Lower leg skin (tissue), 4 donors: ENCODE data around the gene RNASE2. TPM values are rescaled to one million over a fixed set of nuclear protein-coding genes. Genes with fewer than 3 reads are reported as not detected.
"Not testable (repeated sequence)": the region's sequence is repeated elsewhere in the genome, so short reads cannot be mapped to it uniquely, and the experiment has no call there.

ENCODE experiments used
- DNase-seq, 2 donors: peaks; one replicate each; pipeline ENCODE4 v3.0.0-alpha.2; 2019; ENCODE audit warnings: low spot score in 2 of 2
- H3K4me3 ChIP-seq: fragments of 200-600 bp; sonication (generic); 2 replicates; pipeline ENCODE4 v1.5.1; 2017; ENCODE audit warnings: mild to moderate bottlenecking, low read depth; ENCODE audit not compliant: poor library complexity, severe bottlenecking
- POLR2A ChIP-seq, 2 donors: fragments of 450-650 bp; IDR thresholded peaks; one replicate each; pipeline ENCODE4 v1.6.1; 2016 to 2017; ENCODE audit warnings: antibody characterized with exemption in 2 of 2, mild to moderate bottlenecking in 1 of 2, moderate library complexity in 1 of 2
- WGBS, 2 donors: methylation state at CpG; one replicate each; pipeline ENCODE4 v1.1.5; 2018; 5-methylcytosine and 5-hydroxymethylcytosine counted together
- intact Hi-C: fragments of 100-400 bp; cut with DNase I; formaldehyde crosslinking; loops from one replicate; pipeline ENCODE4 v1.15.0; 2023; ENCODE audit warnings: low total_unique reads
- total RNA-seq, 4 donors: library from RNA; depleted of rRNA; stranded (reverse); fragments of >200 nt; gene quantifications; one replicate each; pipeline ENCODE4 v1.1.0, GENCODE V29; 2016
- TF ChIP-seq, protein P1 (sequence below), 3 donors: fragments of 450-650 bp; IDR thresholded peaks; one replicate each; pipeline ENCODE4 v1.5.1; 2016; ENCODE audit warnings: antibody characterized with exemption in 3 of 3, mild to moderate bottlenecking in 3 of 3, moderate library complexity in 2 of 3

RNASE2 gene
- total RNA-seq, result under 1 TPM in 1 of 4 donors, not detected in 3; 0.96 TPM

GRCh38 chr14:20954736-20955537 is at the start of gene RNASE2:
Gene RNASE2, plus strand, starts transcription at chr14:20955487. Its CDS starts 285 bp downstream, at chr14:20955772.
- DNase-seq, H3K4me3 ChIP-seq, intact Hi-C loops: not testable (repeated sequence)
- 40 to 65% methylated on average over 4 of the region's 4 CpGs for WGBS, 2 donors

GRCh38 chr14:20905676-20906075 is 49.6 kb upstream of the RNASE2 start:
- intact Hi-C loops, result no loop called here
- TF ChIP-seq POLR2A (IDR thresholded peaks at IDR 0.05), result no peak
- TF ChIP-seq, protein P1, sequence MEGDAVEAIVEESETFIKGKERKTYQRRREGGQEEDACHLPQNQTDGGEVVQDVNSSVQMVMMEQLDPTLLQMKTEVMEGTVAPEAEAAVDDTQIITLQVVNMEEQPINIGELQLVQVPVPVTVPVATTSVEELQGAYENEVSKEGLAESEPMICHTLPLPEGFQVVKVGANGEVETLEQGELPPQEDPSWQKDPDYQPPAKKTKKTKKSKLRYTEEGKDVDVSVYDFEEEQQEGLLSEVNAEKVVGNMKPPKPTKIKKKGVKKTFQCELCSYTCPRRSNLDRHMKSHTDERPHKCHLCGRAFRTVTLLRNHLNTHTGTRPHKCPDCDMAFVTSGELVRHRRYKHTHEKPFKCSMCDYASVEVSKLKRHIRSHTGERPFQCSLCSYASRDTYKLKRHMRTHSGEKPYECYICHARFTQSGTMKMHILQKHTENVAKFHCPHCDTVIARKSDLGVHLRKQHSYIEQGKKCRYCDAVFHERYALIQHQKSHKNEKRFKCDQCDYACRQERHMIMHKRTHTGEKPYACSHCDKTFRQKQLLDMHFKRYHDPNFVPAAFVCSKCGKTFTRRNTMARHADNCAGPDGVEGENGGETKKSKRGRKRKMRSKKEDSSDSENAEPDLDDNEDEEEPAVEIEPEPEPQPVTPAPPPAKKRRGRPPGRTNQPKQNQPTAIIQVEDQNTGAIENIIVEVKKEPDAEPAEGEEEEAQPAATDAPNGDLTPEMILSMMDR (IDR thresholded peaks at IDR 0.05), result no peak
- no peak for DNase-seq
- H3K4me3 ChIP-seq, result no peak overlapping the region
- WGBS, 2 donors, result 80 to 84% methylated on average over 2 of the region's 2 CpGs

- TF ChIP-seq, protein P1 (IDR thresholded peaks at IDR 0.05), result no peak
- no peak for TF ChIP-seq POLR2A (IDR thresholded peaks at IDR 0.05)
- H3K4me3 ChIP-seq, result no peak overlapping the region
- WGBS, 2 donors, result 92 to 100% methylated on average over 1 of the region's 1 CpG
- intact Hi-C loops, result no loop called here
- DNase-seq, result no peak
Measured at GRCh38 chr14:20907214-20907613, 48.1 kb upstream of the RNASE2 start.

GRCh38 chr14:20910822-20911221 is 44.5 kb upstream of the RNASE2 start:
- DNase-seq, H3K4me3 ChIP-seq, intact Hi-C loops: not testable (repeated sequence)
- WGBS, 2 donors, result 80 to 90% methylated on average over 8 to 12 of the region's 14 CpGs

- peak in 1 of 2 donors; percentile 16 for DNase-seq
- H3K4me3 ChIP-seq, intact Hi-C loops: not testable (repeated sequence)
- whole genome bisulfite sequencing, 2 donors, result 64 to 77% methylated on average over 11 of the region's 11 CpGs
Measured at GRCh38 chr14:20919038-20919756, 36.1 kb upstream of the RNASE2 start.

GRCh38 chr14:20923766-20924297 is 31.5 kb upstream of the RNASE2 start:
- WGBS, 2 donors, result 21 to 71% methylated on average over 2 of the region's 2 CpGs
- DNase-seq, H3K4me3 ChIP-seq, intact Hi-C loops: not testable (repeated sequence)

DNA sequence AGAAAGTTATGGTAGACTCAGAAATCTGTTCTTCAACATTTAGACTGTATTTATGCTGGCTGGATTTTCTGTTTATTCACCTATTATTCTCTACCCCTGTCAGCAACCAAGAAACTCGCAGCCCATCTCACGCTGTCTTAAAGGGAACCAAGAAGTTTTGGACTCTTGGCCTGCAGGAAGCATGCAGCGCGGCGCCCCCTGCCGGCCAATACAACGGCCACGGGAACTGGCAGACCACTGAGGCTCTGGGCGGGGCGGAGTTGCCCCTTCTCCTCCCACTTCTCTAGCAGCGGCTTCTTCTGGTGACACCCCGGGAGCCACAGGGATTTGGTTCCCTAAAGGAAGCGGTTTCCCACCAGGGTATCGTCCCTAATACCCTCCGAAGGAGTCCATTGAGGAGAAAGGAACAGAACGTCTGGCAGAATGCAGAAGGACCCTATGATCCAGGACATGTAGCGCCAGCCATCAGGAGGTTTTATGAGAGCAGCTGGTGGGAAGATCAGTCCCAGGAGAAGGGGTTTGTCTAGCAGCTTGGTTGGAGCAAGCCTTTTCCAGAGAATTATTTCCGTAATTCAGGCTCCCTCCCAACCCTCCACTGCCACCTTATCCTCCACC is 21.0 kb upstream of the RNASE2 start:
- no peak for DNase-seq
- H3K4me3 ChIP-seq, result no peak overlapping the region
- intact Hi-C loops, result no loop called here
- TF ChIP-seq, protein P1 (IDR thresholded peaks at IDR 0.05), result no peak
- no peak for TF ChIP-seq POLR2A (IDR thresholded peaks at IDR 0.05)
- 33 to 43% methylated on average over 16 to 18 of the region's 18 CpGs for WGBS, 2 donors
